ENCODE measurements around the gene CHST12.

- TF ChIP-seq EZH2phosphoT487 (IDR thresholded peaks at IDR 0.05; ENCODE audit: borderline replicate concordance, low read depth, low read length): no peak
- no peak for TF ChIP-seq CTCF (conservative IDR thresholded peaks at IDR 0.05; ENCODE audit: low read length)
Measured at GRCh38 chr7:2411049-2411448, 7.6 kb downstream of the CHST12 start.
